HEK293 (cell line): ENCODE results near the gene DDX20.

Experiments
- CTCF ChIA-PET: fragments of 350-600 bp; formaldehyde crosslinking; extraction: SDS; loops from one replicate; lab custom pipeline; 2021; ENCODE audit warnings: antibody characterized with exemption; lab: Yijun Ruan, JAX
- POLR2A ChIA-PET: fragments of 300-600 bp; formaldehyde crosslinking; extraction: SDS; loops from one replicate; lab custom pipeline; 2020; ENCODE audit warnings: antibody characterized with exemption, inconsistent platforms; lab: Yijun Ruan, JAX
- H3K27ac ChIP-seq: fragments of 200-500 bp; sonication (Bioruptor generic); 2 replicates; pipeline ENCODE4 v1.5.1; 2014; ENCODE audit warnings: low read depth, low read length, control low read depth, inconsistent platforms; ENCODE audit errors: extremely low read depth
- H3K36me3 ChIP-seq, 2 experiments: fragments of 200-500 bp in 1 of 2; sonication (Bioruptor generic) in 1 of 2; 1 replicate in 1 of 2; 2 replicates in 1 of 2; pipeline ENCODE4 v1.5.1; 2014 to 2017; ENCODE audit warnings: inconsistent platforms in 2 of 2, low read length in 2 of 2; ENCODE audit not compliant: control insufficient read depth in 2 of 2, insufficient read depth in 1 of 2
- H3K4me1 ChIP-seq: fragments of 200-500 bp; sonication (Bioruptor generic); 2 replicates; pipeline ENCODE4 v1.5.1; 2014; ENCODE audit warnings: mild to moderate bottlenecking, low read length, inconsistent platforms; ENCODE audit not compliant: control insufficient read depth, insufficient read depth
- H3K4me3 ChIP-seq: 2 replicates; pipeline ENCODE4 v1.5.1; 2011; ENCODE audit warnings: low read depth, mild to moderate bottlenecking, control low read depth, low read length, moderate library complexity
- H3K9me3 ChIP-seq: fragments of 200-500 bp; sonication (Bioruptor generic); 2 replicates; pipeline ENCODE4 v1.5.1; 2014; ENCODE audit warnings: low read depth, low read length, inconsistent platforms; ENCODE audit not compliant: control insufficient read depth, insufficient read depth
- GLI4 ChIP-seq: fragments of 450-650 bp; formaldehyde crosslinking; IDR thresholded peaks from 2 replicates; pipeline ENCODE4 v1.5.1; 2016; ENCODE audit warnings: missing biosample characterization, missing genetic modification characterization
- HOXD13 ChIP-seq: sonication (generic); formaldehyde crosslinking; IDR thresholded peaks from 2 replicates; pipeline ENCODE4 v1.8.0; 2022; ENCODE audit warnings: missing genetic modification reagents, borderline replicate concordance
- OVOL3 ChIP-seq: fragments of 450-650 bp; formaldehyde crosslinking; IDR thresholded peaks from 2 replicates; pipeline ENCODE4 v1.5.1; 2016; ENCODE audit warnings: missing biosample characterization, missing genetic modification characterization
- SP3 ChIP-seq: fragments of 450-650 bp; formaldehyde crosslinking; IDR thresholded peaks from 2 replicates; pipeline ENCODE4 v1.5.1; 2016; ENCODE audit warnings: missing biosample characterization, missing genetic modification characterization
- TRIM28 ChIP-seq: IDR thresholded peaks from 2 replicates; pipeline ENCODE4 v1.6.1; 2011; ENCODE audit warnings: low read length, control low read depth, borderline replicate concordance
- ZEB2 ChIP-seq: fragments of 450-650 bp; formaldehyde crosslinking; IDR thresholded peaks from 2 replicates; pipeline ENCODE4 v1.5.1; 2016; ENCODE audit warnings: missing biosample characterization, missing genetic modification characterization
- ZFP3 ChIP-seq: fragments of 450-650 bp; formaldehyde crosslinking; IDR thresholded peaks from 2 replicates; pipeline ENCODE4 v1.5.1; 2016; ENCODE audit warnings: low read depth, missing biosample characterization, missing genetic modification characterization
- ZFP37 ChIP-seq: fragments of 450-650 bp; formaldehyde crosslinking; IDR thresholded peaks from 2 replicates; pipeline ENCODE4 v1.5.1; 2016; ENCODE audit warnings: missing biosample characterization, missing genetic modification characterization
- ZNF10 ChIP-seq: fragments of 450-650 bp; formaldehyde crosslinking; IDR thresholded peaks from 2 replicates; pipeline ENCODE4 v1.5.1; 2017; ENCODE audit warnings: missing biosample characterization, missing genetic modification characterization
- ZNF112 ChIP-seq: fragments of 450-650 bp; formaldehyde crosslinking; IDR thresholded peaks from 2 replicates; pipeline ENCODE4 v1.5.0; 2017; ENCODE audit warnings: missing biosample characterization, missing genetic modification characterization
- ZNF121 ChIP-seq: fragments of 450-650 bp; formaldehyde crosslinking; IDR thresholded peaks from 2 replicates; pipeline ENCODE4 v1.5.1; 2016; ENCODE audit warnings: missing biosample characterization, missing genetic modification characterization
- ZNF146 ChIP-seq: fragments of 450-650 bp; formaldehyde crosslinking; IDR thresholded peaks from 2 replicates; pipeline ENCODE4 v1.5.1; 2016; ENCODE audit warnings: missing biosample characterization, missing genetic modification characterization
- ZNF2 ChIP-seq: fragments of 450-650 bp; formaldehyde crosslinking; IDR thresholded peaks from 2 replicates; pipeline ENCODE4 v1.5.1; 2016; ENCODE audit warnings: missing biosample characterization, missing genetic modification characterization
- ZNF214 ChIP-seq: fragments of 450-650 bp; formaldehyde crosslinking; IDR thresholded peaks from 2 replicates; pipeline ENCODE4 v1.5.1; 2017; ENCODE audit warnings: missing biosample characterization, mild to moderate bottlenecking, missing genetic modification characterization, borderline replicate concordance
- ZNF335 ChIP-seq: fragments of 450-650 bp; formaldehyde crosslinking; conservative IDR thresholded peaks from 2 replicates; pipeline ENCODE4 v1.5.1; 2016; ENCODE audit warnings: missing biosample characterization, missing genetic modification characterization
- ZNF350 ChIP-seq: fragments of 450-650 bp; formaldehyde crosslinking; IDR thresholded peaks from 2 replicates; pipeline ENCODE4 v1.5.0; 2017; ENCODE audit warnings: missing biosample characterization, mild to moderate bottlenecking, missing genetic modification characterization
- ZNF354C ChIP-seq: fragments of 450-650 bp; formaldehyde crosslinking; IDR thresholded peaks from 2 replicates; pipeline ENCODE4 v1.5.1; 2016; ENCODE audit warnings: missing biosample characterization, missing genetic modification characterization, low read depth, borderline replicate concordance
- ZNF610 ChIP-seq: fragments of 450-650 bp; formaldehyde crosslinking; IDR thresholded peaks from 2 replicates; pipeline ENCODE4 v1.5.1; 2016; ENCODE audit warnings: missing biosample characterization, missing genetic modification characterization, borderline replicate concordance
- ZNF624 ChIP-seq: fragments of 450-650 bp; formaldehyde crosslinking; IDR thresholded peaks from 2 replicates; pipeline ENCODE4 v1.5.1; 2017; ENCODE audit warnings: missing biosample characterization, missing genetic modification characterization
- ZNF626 ChIP-seq: fragments of 450-650 bp; sonication (Bioruptor Pico); formaldehyde crosslinking; IDR thresholded peaks from 2 replicates; pipeline ENCODE4 v1.5.1; 2018; ENCODE audit warnings: missing biosample characterization, missing genetic modification characterization, inconsistent platforms
- ZNF670 ChIP-seq: fragments of 450-650 bp; formaldehyde crosslinking; IDR thresholded peaks from 2 replicates; pipeline ENCODE4 v1.5.1; 2016; ENCODE audit warnings: missing biosample characterization, missing genetic modification characterization, low read depth
- TF ChIP-seq, protein P1 (sequence below): fragments of 450-650 bp; formaldehyde crosslinking; IDR thresholded peaks from 2 replicates; pipeline ENCODE4 v1.5.1; 2016; ENCODE audit warnings: missing biosample characterization, missing genetic modification characterization, borderline replicate concordance
- TF ChIP-seq, protein P2 (sequence below): fragments of 450-650 bp; formaldehyde crosslinking; IDR thresholded peaks from 2 replicates; pipeline ENCODE4 v1.5.1; 2016; ENCODE audit warnings: missing biosample characterization, missing genetic modification characterization, low read depth
- TF ChIP-seq, protein P3 (sequence below): fragments of 450-650 bp; formaldehyde crosslinking; IDR thresholded peaks from 2 replicates; pipeline ENCODE4 v1.5.1; 2016; ENCODE audit warnings: missing biosample characterization, missing genetic modification characterization
- TF ChIP-seq, protein P4 (sequence below): fragments of 450-650 bp; formaldehyde crosslinking; IDR thresholded peaks from 2 replicates; pipeline ENCODE4 v1.5.1; 2016; ENCODE audit warnings: missing biosample characterization, missing genetic modification characterization

Gene DDX20

DNA sequence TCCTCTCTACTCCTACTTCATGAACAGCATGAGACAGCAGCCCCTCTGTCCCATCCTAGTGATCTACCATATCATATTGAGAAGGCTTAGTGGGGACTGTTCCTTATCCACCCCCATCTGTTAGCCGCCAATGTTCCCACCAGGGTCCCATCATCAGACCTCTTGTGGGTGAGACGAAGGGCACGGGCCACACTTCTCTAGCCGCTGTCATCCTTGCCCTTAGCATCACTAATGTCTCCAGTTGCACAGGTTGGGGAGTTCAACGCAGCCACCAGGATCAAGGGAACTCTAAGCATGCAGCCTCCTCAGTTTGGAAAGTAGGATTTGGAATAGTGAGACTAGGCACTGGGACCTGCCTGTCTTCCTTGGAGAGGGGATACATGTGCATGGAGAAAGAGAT is 36.6 kb upstream of the DDX20 start (continued):
- TF ChIP-seq, protein P1, sequence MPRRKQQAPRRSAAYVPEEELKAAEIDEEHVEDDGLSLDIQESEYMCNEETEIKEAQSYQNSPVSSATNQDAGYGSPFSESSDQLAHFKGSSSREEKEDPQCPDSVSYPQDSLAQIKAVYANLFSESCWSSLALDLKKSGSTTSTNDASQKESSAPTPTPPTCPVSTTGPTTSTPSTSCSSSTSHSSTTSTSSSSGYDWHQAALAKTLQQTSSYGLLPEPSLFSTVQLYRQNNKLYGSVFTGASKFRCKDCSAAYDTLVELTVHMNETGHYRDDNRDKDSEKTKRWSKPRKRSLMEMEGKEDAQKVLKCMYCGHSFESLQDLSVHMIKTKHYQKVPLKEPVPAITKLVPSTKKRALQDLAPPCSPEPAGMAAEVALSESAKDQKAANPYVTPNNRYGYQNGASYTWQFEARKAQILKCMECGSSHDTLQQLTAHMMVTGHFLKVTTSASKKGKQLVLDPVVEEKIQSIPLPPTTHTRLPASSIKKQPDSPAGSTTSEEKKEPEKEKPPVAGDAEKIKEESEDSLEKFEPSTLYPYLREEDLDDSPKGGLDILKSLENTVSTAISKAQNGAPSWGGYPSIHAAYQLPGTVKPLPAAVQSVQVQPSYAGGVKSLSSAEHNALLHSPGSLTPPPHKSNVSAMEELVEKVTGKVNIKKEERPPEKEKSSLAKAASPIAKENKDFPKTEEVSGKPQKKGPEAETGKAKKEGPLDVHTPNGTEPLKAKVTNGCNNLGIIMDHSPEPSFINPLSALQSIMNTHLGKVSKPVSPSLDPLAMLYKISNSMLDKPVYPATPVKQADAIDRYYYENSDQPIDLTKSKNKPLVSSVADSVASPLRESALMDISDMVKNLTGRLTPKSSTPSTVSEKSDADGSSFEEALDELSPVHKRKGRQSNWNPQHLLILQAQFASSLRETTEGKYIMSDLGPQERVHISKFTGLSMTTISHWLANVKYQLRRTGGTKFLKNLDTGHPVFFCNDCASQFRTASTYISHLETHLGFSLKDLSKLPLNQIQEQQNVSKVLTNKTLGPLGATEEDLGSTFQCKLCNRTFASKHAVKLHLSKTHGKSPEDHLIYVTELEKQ (tag by site-specific recombination), result no peak
- TF ChIP-seq ZNF10 (tag by site-specific recombination), result no peak
- no peak for TF ChIP-seq SP3
- no peak for TF ChIP-seq ZEB2 (tag by site-specific recombination)

DNA sequence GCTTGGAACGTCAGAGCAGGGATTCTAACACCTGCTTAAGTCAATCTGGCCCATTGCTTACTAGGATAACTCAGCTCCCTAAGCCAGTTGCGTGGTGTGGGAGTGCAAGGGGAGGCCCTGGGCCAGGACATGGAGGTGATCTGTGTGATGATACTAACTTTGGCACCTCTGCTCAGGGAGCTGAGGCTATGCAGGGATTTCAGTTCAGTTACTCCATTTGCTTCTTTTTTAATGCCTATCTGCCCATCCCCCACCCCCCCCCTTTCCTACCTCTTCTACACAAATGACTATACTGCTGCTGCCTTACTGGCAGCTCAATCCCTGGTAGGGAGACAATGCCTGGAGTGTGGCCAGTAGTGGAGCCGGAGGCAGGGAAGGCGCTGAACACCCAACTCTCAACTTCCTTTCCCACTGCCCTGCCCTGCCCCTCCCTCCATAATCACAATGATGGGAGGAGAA is 36.0 kb upstream of the DDX20 start:
- no peaks in the 10 kb centered on the region for H3K4me1 ChIP-seq
- POLR2A ChIA-PET, result no interaction called here
- no peak overlapping the region for H3K27ac ChIP-seq
- TF ChIP-seq ZNF350 (no peak), ZNF112 (tag by site-specific recombination) (no peak), OVOL3 (tag by site-specific recombination) (no peak), ZNF2 (no peak), GLI4 (tag by site-specific recombination) (no peak), ZNF335 (tag by site-specific recombination) (no peak), ZNF670 (tag by site-specific recombination) (no peak), ZNF624 (tag by site-specific recombination) (no peak), ZNF626 (tag by site-specific recombination) (no peak), ZNF146 (tag by site-specific recombination) (no peak)
- TF ChIP-seq, all 188 proteins: peak for 0
- Histone ChIP-seq H3K36me3 (peaks cover 0 to 9% of the 10 kb centered on the region in 2 experiments; a peak in 1 of 3 replicates), H3K4me3 (no peak overlapping the region), H3K9me3 (no peaks in the 10 kb centered on the region)
- CTCF ChIA-PET, result interaction anchor here (2.5 kb wide), 1 partner anchor 28 kb away, joined by 8 read pairs; no protein-coding TSS in a partner anchor

DNA sequence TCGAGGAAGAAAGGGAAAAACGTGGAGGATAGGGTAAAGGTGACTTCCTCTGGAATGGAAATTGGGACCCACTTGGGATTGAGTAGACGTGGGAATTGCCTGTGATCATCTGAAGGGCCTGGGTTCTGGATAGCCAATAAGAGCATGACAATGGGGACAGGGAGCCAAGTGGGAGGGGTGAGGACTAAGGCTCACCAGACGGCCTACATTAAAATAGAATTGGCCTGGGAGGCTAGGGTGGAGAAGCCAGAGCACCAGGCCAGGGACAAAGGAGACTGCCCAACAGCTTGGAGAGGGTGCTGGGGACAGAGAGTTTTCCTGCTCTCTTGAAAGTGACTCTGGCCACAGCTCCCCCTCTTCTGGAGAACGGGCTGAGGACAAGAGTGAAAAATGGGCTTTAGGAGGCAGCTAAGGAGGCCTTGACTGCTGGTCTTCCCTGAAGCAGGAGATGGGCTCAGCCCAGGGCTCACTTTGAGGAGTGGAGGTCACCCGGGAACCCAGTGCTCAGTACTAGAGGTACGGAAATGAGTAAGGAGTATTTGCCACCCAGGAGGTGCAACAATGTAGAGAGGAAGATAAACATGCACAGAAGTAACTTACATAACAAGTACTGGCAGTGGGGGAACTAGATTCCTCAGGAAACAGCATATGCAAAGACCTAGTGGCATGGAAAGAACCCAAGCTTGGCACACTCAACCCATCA is 35.3 kb upstream of the DDX20 start:
- CTCF ChIA-PET, result interaction anchor here (2.5 kb wide), 1 partner anchor 27 kb away, joined by 8 read pairs; no protein-coding TSS in a partner anchor
- H3K9me3 ChIP-seq, result no peaks in the 10 kb centered on the region
- H3K4me3 ChIP-seq, result no peak overlapping the region
- peaks cover 0 to 9% of the 10 kb centered on the region in 2 experiments; a peak in 1 of 3 replicates for H3K36me3 ChIP-seq
- POLR2A ChIA-PET, result interaction anchor here (1.0 to 1.2 kb wide), 2 partner anchors 11 to 19 kb away, joined by 3 read pairs; partner anchors contain the start of gene INKA2
- H3K27ac ChIP-seq, result no peak overlapping the region
- H3K4me1 ChIP-seq, result no peaks in the 10 kb centered on the region
- TF ChIP-seq, protein P2, sequence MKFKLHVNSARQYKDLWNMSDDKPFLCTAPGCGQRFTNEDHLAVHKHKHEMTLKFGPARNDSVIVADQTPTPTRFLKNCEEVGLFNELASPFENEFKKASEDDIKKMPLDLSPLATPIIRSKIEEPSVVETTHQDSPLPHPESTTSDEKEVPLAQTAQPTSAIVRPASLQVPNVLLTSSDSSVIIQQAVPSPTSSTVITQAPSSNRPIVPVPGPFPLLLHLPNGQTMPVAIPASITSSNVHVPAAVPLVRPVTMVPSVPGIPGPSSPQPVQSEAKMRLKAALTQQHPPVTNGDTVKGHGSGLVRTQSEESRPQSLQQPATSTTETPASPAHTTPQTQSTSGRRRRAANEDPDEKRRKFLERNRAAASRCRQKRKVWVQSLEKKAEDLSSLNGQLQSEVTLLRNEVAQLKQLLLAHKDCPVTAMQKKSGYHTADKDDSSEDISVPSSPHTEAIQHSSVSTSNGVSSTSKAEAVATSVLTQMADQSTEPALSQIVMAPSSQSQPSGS, result no peak
- TF ChIP-seq ZNF121 (tag by site-specific recombination) (no peak), ZFP3 (tag by site-specific recombination) (no peak), ZNF354C (no peak), ZFP37 (no peak), ZNF610 (tag by site-specific recombination) (no peak), TRIM28 (no peak), ZNF2 (no peak), HOXD13 (CRISPR knock-in tag) (no peak), ZNF214 (tag by site-specific recombination) (no peak)
- TF ChIP-seq, protein P3, sequence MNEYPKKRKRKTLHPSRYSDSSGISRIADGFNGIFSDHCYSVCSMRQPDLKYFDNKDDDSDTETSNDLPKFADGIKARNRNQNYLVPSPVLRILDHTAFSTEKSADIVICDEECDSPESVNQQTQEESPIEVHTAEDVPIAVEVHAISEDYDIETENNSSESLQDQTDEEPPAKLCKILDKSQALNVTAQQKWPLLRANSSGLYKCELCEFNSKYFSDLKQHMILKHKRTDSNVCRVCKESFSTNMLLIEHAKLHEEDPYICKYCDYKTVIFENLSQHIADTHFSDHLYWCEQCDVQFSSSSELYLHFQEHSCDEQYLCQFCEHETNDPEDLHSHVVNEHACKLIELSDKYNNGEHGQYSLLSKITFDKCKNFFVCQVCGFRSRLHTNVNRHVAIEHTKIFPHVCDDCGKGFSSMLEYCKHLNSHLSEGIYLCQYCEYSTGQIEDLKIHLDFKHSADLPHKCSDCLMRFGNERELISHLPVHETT (tag by site-specific recombination), result no peak
- TF ChIP-seq, protein P4, sequence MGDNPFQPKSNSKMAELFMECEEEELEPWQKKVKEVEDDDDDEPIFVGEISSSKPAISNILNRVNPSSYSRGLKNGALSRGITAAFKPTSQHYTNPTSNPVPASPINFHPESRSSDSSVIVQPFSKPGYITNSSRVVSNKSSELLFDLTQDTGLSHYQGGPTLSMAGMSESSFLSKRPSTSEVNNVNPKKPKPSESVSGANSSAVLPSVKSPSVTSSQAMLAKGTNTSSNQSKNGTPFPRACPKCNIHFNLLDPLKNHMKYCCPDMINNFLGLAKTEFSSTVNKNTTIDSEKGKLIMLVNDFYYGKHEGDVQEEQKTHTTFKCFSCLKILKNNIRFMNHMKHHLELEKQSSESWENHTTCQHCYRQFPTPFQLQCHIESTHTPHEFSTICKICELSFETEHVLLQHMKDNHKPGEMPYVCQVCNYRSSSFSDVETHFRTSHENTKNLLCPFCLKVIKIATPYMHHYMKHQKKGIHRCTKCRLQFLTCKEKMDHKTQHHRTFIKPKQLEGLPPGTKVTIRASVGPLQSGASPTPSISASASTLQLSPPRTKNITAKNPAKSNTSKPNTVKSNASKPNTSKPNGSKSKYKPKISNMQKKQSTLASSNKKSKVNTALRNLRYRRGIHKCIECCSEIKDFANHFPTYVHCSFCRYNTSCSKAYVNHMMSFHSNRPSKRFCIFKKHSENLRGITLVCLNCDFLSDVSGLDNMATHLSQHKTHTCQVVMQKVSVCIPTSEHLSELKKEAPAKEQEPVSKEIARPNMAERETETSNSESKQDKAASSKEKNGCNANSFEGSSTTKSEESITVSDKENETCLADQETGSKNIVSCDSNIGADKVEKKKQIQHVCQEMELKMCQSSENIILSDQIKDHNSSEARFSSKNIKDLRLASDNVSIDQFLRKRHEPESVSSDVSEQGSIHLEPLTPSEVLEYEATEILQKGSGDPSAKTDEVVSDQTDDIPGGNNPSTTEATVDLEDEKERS (tag by site-specific recombination), result no peak
